ENCODE measurements around the gene PDILT.
"Not testable (repeated sequence)": the region's sequence is repeated elsewhere in the genome, so short reads cannot be mapped to it uniquely, and the experiment has no call there.

PDILT gene

GRCh38 chr16:20404637-20405036 is at the start of gene PDILT:
PDILT (minus strand) TSS chr16:20404737; CDS start chr16:20399300, 5,437 bp downstream.
- FAIRE-seq (no peak), DNase-seq (ENCODE audit: low spot score) (no peak)

- DNase-seq (ENCODE audit: low spot score); FAIRE-seq: not testable (repeated sequence)
These were observed 49.1 kb upstream of the PDILT start for GRCh38 chr16:20453633-20454032.

- DNase-seq (ENCODE audit: low spot score); FAIRE-seq: not testable (repeated sequence)
These were observed 46.8 kb upstream of the PDILT start, which contains the start of gene ACSM2A for GRCh38 chr16:20451364-20451763. ACSM2A (plus strand) TSS chr16:20451521; CDS start chr16:20460115, 8,594 bp downstream.

GRCh38 chr16:20446652-20447393 is 42.3 kb upstream of the PDILT start:
- peak; percentile 37 for FAIRE-seq
- DNase-seq (ENCODE audit: low spot score): not testable (repeated sequence)

GRCh38 chr16:20441859-20442258 is 37.3 kb upstream of the PDILT start:
- not testable (repeated sequence) for DNase-seq (ENCODE audit: low spot score); FAIRE-seq

GRCh38 chr16:20441191-20441590 is 36.7 kb upstream of the PDILT start:
- FAIRE-seq (no peak), DNase-seq (ENCODE audit: low spot score) (no peak)

- DNase-seq (ENCODE audit: low spot score); FAIRE-seq: not testable (repeated sequence)
These were observed 36.2 kb upstream of the PDILT start for GRCh38 chr16:20440731-20441130.

- FAIRE-seq; DNase-seq (ENCODE audit: low spot score): not testable (repeated sequence)
These were observed 35.3 kb upstream of the PDILT start for GRCh38 chr16:20439820-20440231.

- not testable (repeated sequence) for FAIRE-seq; DNase-seq (ENCODE audit: low spot score)
These were observed 34.4 kb upstream of the PDILT start for GRCh38 chr16:20438950-20439349.

- FAIRE-seq (no peak), DNase-seq (ENCODE audit: low spot score) (no peak)
These were observed 26.4 kb upstream of the PDILT start for GRCh38 chr16:20430948-20431347.

GRCh38 chr16:20430480-20430879 is 25.9 kb upstream of the PDILT start:
- DNase-seq (ENCODE audit: low spot score); FAIRE-seq: not testable (repeated sequence)

- not testable (repeated sequence) for DNase-seq (ENCODE audit: low spot score); FAIRE-seq
These were observed 25.0 kb upstream of the PDILT start for GRCh38 chr16:20429499-20429898.

GRCh38 chr16:20427401-20427797 is 22.9 kb upstream of the PDILT start:
- DNase-seq (ENCODE audit: low spot score): peak; percentile 27
- not testable (repeated sequence) for FAIRE-seq

- FAIRE-seq: no peak
- DNase-seq (ENCODE audit: low spot score): no peak
These were observed 19.8 kb upstream of the PDILT start for GRCh38 chr16:20424129-20424866.

- FAIRE-seq: not testable (repeated sequence)
These were observed 19.2 kb upstream of the PDILT start for GRCh38 chr16:20423772-20424128.

GRCh38 chr16:20421748-20422147 is 17.2 kb upstream of the PDILT start:
- not testable (repeated sequence) for FAIRE-seq

More at GRCh38 chr16:20423772-20424128, 19.2 kb upstream of the PDILT start:
- DNase-seq (ENCODE audit: low spot score): not testable (repeated sequence)

GRCh38 chr16:20419093-20419492 is 14.6 kb upstream of the PDILT start:
- not testable (repeated sequence) for DNase-seq (ENCODE audit: low spot score); FAIRE-seq

More at GRCh38 chr16:20421748-20422147, 17.2 kb upstream of the PDILT start:
- DNase-seq (ENCODE audit: low spot score): not testable (repeated sequence)

GRCh38 chr16:20415541-20415940 is 11.0 kb upstream of the PDILT start:
- DNase-seq (ENCODE audit: low spot score) (peak; percentile 14), FAIRE-seq (no peak)

GRCh38 chr16:20411055-20411454 is 6.5 kb upstream of the PDILT start:
- FAIRE-seq (no peak), DNase-seq (ENCODE audit: low spot score) (no peak)

GRCh38 chr16:20410121-20410723 is 5.7 kb upstream of the PDILT start:
- FAIRE-seq (no peak), DNase-seq (ENCODE audit: low spot score) (no peak)

GRCh38 chr16:20409398-20410120 is 5.0 kb upstream of the PDILT start, which contains the start of gene ACSM5:
ACSM5 (plus strand) TSS chr16:20409534; CDS start chr16:20411485, 1,951 bp downstream.
- DNase-seq (ENCODE audit: low spot score) (peak; percentile 10), FAIRE-seq (no peak)

Data from urothelium cell line (cell line).